ENCODE data around the gene PSORS1C2. TPM values are rescaled to one million over a fixed set of nuclear protein-coding genes. Genes with fewer than 3 reads are reported as not detected.

Gene PSORS1C2
- total RNA-seq, 2 experiments from 2014 or later, result not detected

- no peak overlapping the region for H3K27ac Mint-ChIP-seq
- H3K9me3 Mint-ChIP-seq, result no peaks in the 10 kb centered on the region
- ATAC-seq (ENCODE audit: low read depth) (no peak), DNase-seq (no peak)
- H3K4me1 Mint-ChIP-seq, result peaks cover 1% of the 10 kb centered on the region
- H3K36me3 Mint-ChIP-seq, result peaks cover 6% of the 10 kb centered on the region
- no peak overlapping the region for H3K4me3 Mint-ChIP-seq
- POLR2A ChIA-PET, result interaction anchor here (0.6 kb wide), 1 partner anchor 221 kb away, joined by 3 read pairs; no protein-coding TSS in a partner anchor
- peaks cover 2% of the 10 kb centered on the region for H3K27me3 Mint-ChIP-seq
These were observed 5.6 kb upstream of the PSORS1C2 start for GRCh38 chr6:31144296-31144969.

DNA sequence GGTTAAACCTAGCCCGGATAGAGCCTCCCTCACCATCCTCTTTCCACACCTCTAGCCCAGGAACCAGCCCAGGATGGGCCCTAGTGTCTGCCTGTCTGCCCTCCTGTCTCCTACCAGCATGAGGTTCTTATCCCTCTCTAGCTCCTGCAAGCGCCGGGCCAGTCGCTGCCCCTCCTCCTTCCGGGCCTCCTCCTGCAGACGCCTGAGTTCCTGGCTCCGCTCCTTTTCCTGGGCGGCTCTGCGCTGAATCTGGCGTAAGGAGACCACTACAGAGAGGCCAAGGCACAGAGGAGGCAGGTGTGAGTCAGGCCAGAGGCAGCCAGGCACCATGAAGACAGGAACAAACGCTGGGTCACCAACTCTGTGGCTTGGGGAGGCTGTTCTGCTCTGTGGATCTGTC lies 4.3 kb upstream of the PSORS1C2 start:
- no peaks in the 10 kb centered on the region for H3K9me3 Mint-ChIP-seq
- H3K27ac Mint-ChIP-seq, result no peak overlapping the region
- peaks cover 4% of the 10 kb centered on the region for H3K36me3 Mint-ChIP-seq
- H3K27me3 Mint-ChIP-seq, result peaks cover 2% of the 10 kb centered on the region
- H3K4me1 Mint-ChIP-seq, result peaks cover 1% of the 10 kb centered on the region
- no peak for ATAC-seq (ENCODE audit: low read depth)
- no peak for DNase-seq
- POLR2A ChIA-PET, result no interaction called here
- H3K4me3 Mint-ChIP-seq, result no peak overlapping the region

GRCh38 chr6:31142361-31142761 lies 3.5 kb upstream of the PSORS1C2 start:
- H3K4me1 Mint-ChIP-seq, result peaks cover 7% of the 10 kb centered on the region
- no peak for ATAC-seq (ENCODE audit: low read depth)
- POLR2A ChIA-PET, result no interaction called here
- H3K36me3 Mint-ChIP-seq, result peaks cover 4% of the 10 kb centered on the region
- H3K27me3 Mint-ChIP-seq, result peaks cover 2% of the 10 kb centered on the region
- H3K9me3 Mint-ChIP-seq, result no peaks in the 10 kb centered on the region
- no peak for DNase-seq
- H3K4me3 Mint-ChIP-seq, result no peak overlapping the region
- H3K27ac Mint-ChIP-seq, result no peak overlapping the region

- Mint-ChIP-seq H3K36me3 (peaks cover 4% of the 10 kb centered on the region), H3K4me1 (peaks cover 6% of the 10 kb centered on the region), H3K4me3 (no peak overlapping the region), H3K9me3 (no peaks in the 10 kb centered on the region), H3K27me3 (peaks cover 2% of the 10 kb centered on the region), H3K27ac (no peak overlapping the region)
- POLR2A ChIA-PET, result no interaction called here
- DNase-seq, result no peak
- no peak for ATAC-seq (ENCODE audit: low read depth)
These were observed 1.8 kb upstream of the PSORS1C2 start for GRCh38 chr6:31140643-31141042.

DNA sequence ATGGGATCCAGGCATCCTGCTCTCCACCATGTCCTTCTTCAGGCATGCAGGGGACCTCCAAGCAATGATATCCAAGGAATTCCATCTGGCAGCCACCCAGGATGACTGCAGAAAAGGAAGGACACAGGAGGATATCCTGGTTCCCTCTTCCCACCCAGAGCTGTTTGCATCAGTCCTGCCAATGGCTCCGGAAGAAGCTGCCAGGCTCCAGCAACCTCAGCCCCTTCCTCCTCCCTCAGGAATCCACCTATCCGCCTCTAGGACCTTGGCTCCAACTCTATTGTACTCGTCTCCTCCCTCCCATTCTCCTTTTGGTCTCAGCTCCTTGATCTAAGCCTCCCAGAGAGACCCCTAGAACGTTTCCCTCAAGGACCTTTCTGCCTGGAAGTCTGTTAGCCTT lies 733 bp upstream of the PSORS1C2 start:
- ATAC-seq (ENCODE audit: low read depth) (no peak), DNase-seq (no peak)
- POLR2A ChIA-PET, result interaction anchor here (1.1 kb wide), 1 partner anchor 18 kb away, joined by 4 read pairs; the partner anchor contains the start of genes CCHCR1 and TCF19
- H3K4me1 Mint-ChIP-seq, result peaks cover 6% of the 10 kb centered on the region
- no peaks in the 10 kb centered on the region for H3K9me3 Mint-ChIP-seq
- peaks cover 3% of the 10 kb centered on the region for H3K27me3 Mint-ChIP-seq
- H3K36me3 Mint-ChIP-seq, result peaks cover 4% of the 10 kb centered on the region
- H3K4me3 Mint-ChIP-seq, result no peak overlapping the region
- no peak overlapping the region for H3K27ac Mint-ChIP-seq

DNA sequence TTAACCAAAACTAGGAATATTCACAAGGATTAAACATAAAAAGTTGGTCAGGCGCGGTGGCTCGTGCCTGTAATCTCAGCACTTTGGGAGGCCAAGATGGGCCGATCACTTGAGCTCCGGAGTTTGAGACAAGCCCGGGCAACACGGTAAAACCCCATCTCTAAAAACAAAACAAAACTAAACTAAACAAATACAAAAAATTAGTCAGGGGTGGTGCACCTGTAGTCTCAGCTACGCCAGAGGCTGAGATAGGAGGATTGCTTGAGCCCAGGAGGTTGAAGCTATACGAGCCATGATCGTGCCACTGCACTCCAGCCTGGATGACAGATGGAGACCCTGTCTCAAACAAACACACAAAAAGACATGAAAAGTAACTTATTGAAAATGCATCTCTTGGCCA lies 3.2 kb downstream of the PSORS1C2 start:
- Mint-ChIP-seq H3K4me1 (peaks cover 6% of the 10 kb centered on the region), H3K36me3 (no peaks in the 10 kb centered on the region), H3K9me3 (no peaks in the 10 kb centered on the region), H3K4me3 (no peak overlapping the region), H3K27ac (no peak overlapping the region), H3K27me3 (peaks cover 4% of the 10 kb centered on the region)
- POLR2A ChIA-PET, result interaction anchor here (0.6 kb wide), 1 partner anchor 24 kb away, joined by 5 read pairs; no protein-coding TSS in a partner anchor
- DNase-seq (no peak), ATAC-seq (ENCODE audit: low read depth) (no peak)

- Mint-ChIP-seq H3K4me1 (peaks cover 7% of the 10 kb centered on the region), H3K36me3 (no peaks in the 10 kb centered on the region), H3K27me3 (peaks cover 10% of the 10 kb centered on the region), H3K4me3 (no peak overlapping the region), H3K27ac (no peak overlapping the region), H3K9me3 (no peaks in the 10 kb centered on the region)
- no peak for ATAC-seq (ENCODE audit: low read depth)
- no peak for DNase-seq
- POLR2A ChIA-PET, result no interaction called here
These were observed 6.1 kb downstream of the PSORS1C2 start for GRCh38 chr6:31132806-31133205.

DNA sequence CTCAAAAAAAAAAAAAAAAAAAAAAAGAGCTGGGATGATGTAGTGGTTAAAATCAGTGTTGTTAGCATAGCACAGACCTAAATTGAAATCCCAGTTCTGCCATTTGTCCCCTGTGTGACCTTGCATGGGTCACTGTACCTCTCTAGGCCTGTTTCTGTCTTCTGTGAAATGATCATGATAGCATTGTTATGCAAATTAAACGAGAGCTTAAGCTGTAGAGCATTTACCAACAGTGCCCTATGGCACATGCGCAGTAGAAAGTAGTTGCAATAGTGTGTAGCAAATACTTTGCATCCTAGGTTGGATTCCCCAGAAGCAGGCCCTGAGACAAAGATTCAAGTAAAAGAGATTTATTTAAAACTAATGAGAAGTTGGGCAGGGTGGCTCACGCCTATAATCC lies 7.3 kb downstream of the PSORS1C2 start:
- POLR2A ChIA-PET, result no interaction called here
- Mint-ChIP-seq H3K4me3 (no peak overlapping the region), H3K27ac (no peak overlapping the region), H3K4me1 (peaks cover 3% of the 10 kb centered on the region), H3K36me3 (no peaks in the 10 kb centered on the region), H3K9me3 (no peaks in the 10 kb centered on the region), H3K27me3 (peaks cover 10% of the 10 kb centered on the region)
- DNase-seq, result no peak
- no peak for ATAC-seq (ENCODE audit: low read depth)

DNA sequence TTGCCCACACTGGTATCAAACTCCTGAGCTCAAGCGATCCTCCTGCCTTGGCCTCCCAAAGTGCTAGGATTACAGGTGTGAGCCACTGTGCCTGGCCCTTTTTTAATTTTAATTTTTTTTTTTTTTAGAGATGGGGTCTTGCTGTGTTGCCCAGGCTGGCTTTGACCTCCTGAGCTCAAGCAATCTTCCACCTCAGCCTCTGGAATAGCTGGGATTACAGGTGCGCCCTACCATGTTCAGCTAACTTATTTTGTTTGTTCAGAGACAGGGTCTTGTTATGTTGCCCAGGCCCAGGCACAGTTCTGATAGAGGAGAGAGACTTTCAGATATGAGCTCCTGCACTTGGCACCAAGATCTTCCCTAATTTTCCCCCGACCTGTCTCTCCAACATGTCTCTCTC lies 8.1 kb downstream of the PSORS1C2 start:
- DNase-seq (no peak), ATAC-seq (ENCODE audit: low read depth) (no peak)
- Mint-ChIP-seq H3K27ac (no peak overlapping the region), H3K9me3 (no peaks in the 10 kb centered on the region), H3K4me3 (no peak overlapping the region), H3K36me3 (no peaks in the 10 kb centered on the region), H3K4me1 (peaks cover 3% of the 10 kb centered on the region), H3K27me3 (peaks cover 10% of the 10 kb centered on the region)
- POLR2A ChIA-PET, result no interaction called here

DNA sequence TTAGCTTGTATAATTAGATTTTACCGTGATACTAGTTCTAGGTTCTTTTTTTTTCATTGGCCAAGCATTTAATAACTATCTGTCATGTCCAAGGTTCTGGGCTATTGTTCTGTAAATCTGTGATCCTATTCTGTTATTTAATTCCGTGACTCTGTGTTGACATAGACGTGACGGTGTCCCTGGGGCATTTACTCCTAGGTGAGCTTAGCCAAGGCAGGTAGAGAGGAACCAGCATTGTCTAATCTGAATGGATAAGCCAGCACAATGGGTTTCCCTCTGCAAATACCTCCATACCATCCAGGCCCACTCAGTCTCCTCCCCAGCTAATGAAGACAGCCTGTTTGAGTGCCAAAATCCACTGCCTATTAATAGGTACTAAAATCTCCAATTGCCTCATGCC lies 9.7 kb downstream of the PSORS1C2 start:
- DNase-seq, result no peak
- Mint-ChIP-seq H3K4me3 (no peak overlapping the region), H3K9me3 (no peaks in the 10 kb centered on the region), H3K27ac (no peak overlapping the region), H3K4me1 (peaks cover 3% of the 10 kb centered on the region), H3K36me3 (no peaks in the 10 kb centered on the region), H3K27me3 (peaks cover 9% of the 10 kb centered on the region)
- POLR2A ChIA-PET, result interaction anchor here (1.2 kb wide), 1 partner anchor 8 kb away, joined by 3 read pairs; no protein-coding TSS in a partner anchor
- ATAC-seq (ENCODE audit: low read depth), result no peak

- DNase-seq, result peak; percentile 72
- H3K4me3 Mint-ChIP-seq, result no peak overlapping the region
- ATAC-seq (ENCODE audit: low read depth), result peak; percentile 65
- POLR2A ChIA-PET, result no interaction called here
- no peak overlapping the region for H3K27ac Mint-ChIP-seq
- H3K36me3 Mint-ChIP-seq, result no peaks in the 10 kb centered on the region
- H3K4me1 Mint-ChIP-seq, result peaks cover 3% of the 10 kb centered on the region
- H3K9me3 Mint-ChIP-seq, result no peaks in the 10 kb centered on the region
- H3K27me3 Mint-ChIP-seq, result peaks cover 11% of the 10 kb centered on the region
These were observed 10.7 kb downstream of the PSORS1C2 start for GRCh38 chr6:31128093-31128676.

DNA sequence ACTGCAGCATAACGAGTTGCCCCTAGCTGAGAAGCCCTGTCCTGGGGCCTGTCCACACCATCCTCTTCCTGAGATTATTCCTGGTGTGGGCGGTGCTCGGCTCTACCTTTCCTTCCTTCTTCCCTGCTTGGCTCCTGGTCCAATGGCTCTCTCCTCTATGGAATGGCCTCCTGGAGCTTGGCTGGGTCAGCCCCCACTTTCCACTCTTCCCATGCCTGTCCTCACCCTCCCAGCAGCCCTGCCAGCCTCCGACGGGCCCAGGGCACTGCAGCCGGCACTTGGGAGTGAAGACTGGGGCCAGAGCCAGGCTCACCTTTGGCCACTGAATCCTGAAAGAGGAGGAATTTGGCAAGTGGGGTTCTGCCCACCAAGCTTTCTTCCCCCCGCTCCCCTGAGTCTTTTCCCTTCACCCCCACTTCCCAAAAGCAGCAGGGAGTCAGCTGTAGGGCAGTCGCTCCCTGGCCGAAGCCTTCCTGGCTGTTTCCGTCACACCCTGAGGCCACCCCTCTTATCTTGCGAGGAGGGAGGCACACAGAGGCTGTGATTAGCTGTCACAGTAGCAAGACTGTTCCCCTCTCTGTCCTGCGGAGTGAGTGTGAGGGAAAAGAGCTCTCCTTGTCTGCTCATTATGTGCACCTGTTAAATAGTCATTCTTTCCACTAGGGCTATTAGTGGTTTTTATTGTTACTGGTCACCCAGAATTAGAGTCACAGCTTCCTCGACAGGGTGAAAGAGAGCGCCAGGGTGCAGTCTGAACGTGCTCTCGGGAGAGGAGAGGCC lies 12.3 kb downstream of the PSORS1C2 start:
- Mint-ChIP-seq H3K9me3 (no peaks in the 10 kb centered on the region), H3K4me1 (peaks cover 3% of the 10 kb centered on the region), H3K4me3 (no peak overlapping the region), H3K27me3 (peaks cover 11% of the 10 kb centered on the region), H3K36me3 (no peaks in the 10 kb centered on the region), H3K27ac (no peak overlapping the region)
- no peak for DNase-seq
- POLR2A ChIA-PET, result no interaction called here
- no peak for ATAC-seq (ENCODE audit: low read depth)

DNA sequence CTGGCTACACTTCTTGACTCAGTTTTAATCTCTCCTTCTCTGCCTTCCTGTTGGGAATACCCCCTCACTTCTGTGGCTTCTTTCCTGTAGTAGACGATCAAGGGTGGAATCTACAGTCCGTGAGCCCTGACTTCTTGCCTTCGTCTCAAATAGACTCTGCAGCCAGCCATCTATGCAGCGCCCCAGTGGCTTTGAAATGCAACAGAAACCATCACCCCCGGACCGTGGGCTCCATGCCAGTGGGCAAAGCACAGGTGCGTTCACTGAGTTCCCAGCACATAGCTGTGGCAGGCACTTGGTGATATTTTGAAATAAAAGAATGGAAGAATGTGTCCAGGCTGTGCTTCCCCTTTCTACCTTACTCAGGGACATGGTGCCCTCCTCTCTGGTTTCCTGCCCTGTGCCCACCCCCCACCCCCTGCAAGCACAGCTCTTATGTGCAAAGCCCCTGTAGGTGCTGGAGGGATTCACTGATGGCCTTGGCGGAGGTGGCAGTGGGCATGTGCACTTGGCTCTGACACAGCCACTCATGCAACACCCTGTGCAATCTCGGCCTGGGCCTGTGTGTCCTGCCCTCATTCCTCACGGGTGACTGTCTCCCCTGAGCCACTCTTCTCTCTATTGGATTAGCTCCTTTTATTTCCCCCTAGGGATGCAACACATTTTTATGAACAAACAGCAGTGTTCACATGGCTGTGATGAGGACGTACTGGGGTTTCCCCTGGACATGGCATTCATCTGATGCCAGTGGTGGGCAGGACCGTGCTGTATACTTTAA lies 13.1 kb downstream of the PSORS1C2 start:
- no peaks in the 10 kb centered on the region for H3K36me3 Mint-ChIP-seq
- no peak overlapping the region for H3K4me3 Mint-ChIP-seq
- POLR2A ChIA-PET, result no interaction called here
- H3K9me3 Mint-ChIP-seq, result no peaks in the 10 kb centered on the region
- peaks cover 11% of the 10 kb centered on the region for H3K27me3 Mint-ChIP-seq
- peaks cover 3% of the 10 kb centered on the region for H3K4me1 Mint-ChIP-seq
- no peak overlapping the region for H3K27ac Mint-ChIP-seq
- DNase-seq (no peak), ATAC-seq (ENCODE audit: low read depth) (no peak)
